ENCODE measurements around the gene RGS10.

- TF ChIP-seq SREBF2 (IDR thresholded peaks at IDR 0.05; ENCODE audit: low read length) (no peak), ZNF24 (IDR thresholded peaks at IDR 0.05) (no peak), CTCF (IDR thresholded peaks at IDR 0.05 in 2 of 3, conservative IDR thresholded peaks at IDR 0.05 in 1 of 3; ENCODE audit: control insufficient read depth in 2 of 3, extremely low read depth in 1 of 3, insufficient read depth in 1 of 3, low read depth in 3 of 3, low read length in 3 of 3) (no peak), BACH1 (IDR thresholded peaks at IDR 0.05; ENCODE audit: borderline replicate concordance) (no peak), MXI1 (IDR thresholded peaks at IDR 0.05; ENCODE audit: low read depth, low read length) (no peak), EGR1 (IDR thresholded peaks at IDR 0.05; ENCODE audit: borderline replicate concordance in 1 of 2, low read depth in 2 of 2, low read length in 2 of 2) (no peak)
Measured at GRCh38 chr10:119518176-119518575, 24.3 kb downstream of the RGS10 start.
